Panc1 (cell line): ENCODE results near the gene ANK3. TPM values are rescaled to one million over a fixed set of nuclear protein-coding genes. Genes with fewer than 3 reads are reported as not detected.

Source experiments
- ATAC-seq: fragments of 200-7000 bp; cut with Tn5 transposase; 2 replicates; pipeline ENCODE4 v1.9.1; 2020; ENCODE audit warnings: mild to moderate bottlenecking, moderate library complexity
- BruUV-seq: library from RNA; stranded (reverse); fragments of 400-500 nt; replicated peaks from 2 replicates; lab custom pipeline; 2021; lab: Mats Ljungman, UMichigan
- CTCF ChIA-PET: fragments of 300-600 bp; sonication (Branson Sonifier 250); formaldehyde crosslinking; loops from one replicate; lab custom pipeline; 2022; ENCODE audit warnings: antibody characterized with exemption; lab: Charles Lee
- POLR2A ChIA-PET: fragments of 300-600 bp; sonication (Branson Sonifier 250); formaldehyde crosslinking; loops from one replicate; lab custom pipeline; 2022; ENCODE audit warnings: antibody characterized with exemption; lab: Charles Lee
- DNase-seq: peaks from one replicate; pipeline ENCODE4 v3.0.0-alpha.2; 2010; ENCODE audit warnings: low read depth, low spot score
- H3K27ac ChIP-seq: 2 replicates; pipeline ENCODE4 v1.5.1; 2011; ENCODE audit warnings: mild to moderate bottlenecking, low read length, inconsistent platforms
- H3K27me3 ChIP-seq: fragments of 200-500 bp; sonication (Bioruptor generic); 2 replicates; pipeline ENCODE4 v1.6.0; 2014; ENCODE audit warnings: low read length, inconsistent platforms; ENCODE audit not compliant: control insufficient read depth, insufficient read depth
- H3K36me3 ChIP-seq: fragments of 200-500 bp; sonication (Bioruptor generic); 2 replicates; pipeline ENCODE4 v1.5.1; 2014; ENCODE audit warnings: inconsistent platforms, mild to moderate bottlenecking, low read length, moderate library complexity; ENCODE audit not compliant: control insufficient read depth, insufficient read depth
- H3K4me1 ChIP-seq: 2 replicates; pipeline ENCODE4 v1.5.1; 2011; ENCODE audit warnings: inconsistent platforms, mild to moderate bottlenecking, low read length, moderate library complexity; ENCODE audit not compliant: control insufficient read depth, insufficient read depth
- H3K4me3 ChIP-seq, 2 experiments: 2 replicates each; pipeline ENCODE4 v1.5.1; 2011 to 2012; ENCODE audit warnings: low read depth in 2 of 2, low read length in 2 of 2, mild to moderate bottlenecking in 2 of 2, inconsistent platforms in 1 of 2, moderate library complexity in 1 of 2
- H3K9me3 ChIP-seq: fragments of 200-500 bp; sonication (Bioruptor generic); 2 replicates; pipeline ENCODE4 v1.5.1; 2014; ENCODE audit warnings: low read depth, mild to moderate bottlenecking, inconsistent platforms, low read length, moderate library complexity; ENCODE audit not compliant: control insufficient read depth, insufficient read depth
- POLR2AphosphoS5 ChIP-seq: IDR thresholded peaks from 2 replicates; pipeline ENCODE4 v1.6.1; 2012; ENCODE audit warnings: mild to moderate bottlenecking, low read depth, low read length, moderate library complexity
- SIN3A ChIP-seq: IDR thresholded peaks from 2 replicates; pipeline ENCODE4 v1.6.1; 2012; ENCODE audit warnings: low read depth, mild to moderate bottlenecking, low read length, moderate library complexity, borderline replicate concordance; ENCODE audit not compliant: insufficient read depth
- TCF7L2 ChIP-seq: IDR thresholded peaks from 2 replicates; pipeline ENCODE4 v1.6.1; 2011; ENCODE audit warnings: mild to moderate bottlenecking, low read depth, low read length, inconsistent platforms
- in situ Hi-C: cut with HindIII; loops from 2 replicates; pipeline ENCODE4 v1.10.0; 2016; ENCODE audit warnings: low sequenced_read_pairs, low pct_unique_long_range_greater_than_20kb
- intact Hi-C: fragments of 100-400 bp; cut with micrococcal nuclease; formaldehyde crosslinking; loops from one replicate; pipeline ENCODE4 v1.10.0; 2022; ENCODE audit not compliant: unreplicated experiment
- total RNA-seq: library from RNA; stranded (reverse); gene quantifications from one replicate; pipeline ENCODE4 v1.2.1, GENCODE V29; 2021; ENCODE audit not compliant: unreplicated experiment
- TF ChIP-seq, protein P1 (sequence below), 2 experiments: IDR thresholded peaks; 2 replicates each; pipeline ENCODE4 v1.6.1; 2011 to 2012; ENCODE audit warnings: low read depth in 2 of 2, control low read depth in 1 of 2, low read length in 1 of 2, mild to moderate bottlenecking in 1 of 2, moderate library complexity in 1 of 2; ENCODE audit not compliant: insufficient read depth in 1 of 2
- TF ChIP-seq, protein P2 (sequence below): fragments of 450-650 bp; IDR thresholded peaks from 2 replicates; pipeline ENCODE4 v1.5.1; 2017; ENCODE audit warnings: mild to moderate bottlenecking

Gene ANK3
- total RNA-seq, 1 experiment from 2014 or later: 2.5 TPM

DNA sequence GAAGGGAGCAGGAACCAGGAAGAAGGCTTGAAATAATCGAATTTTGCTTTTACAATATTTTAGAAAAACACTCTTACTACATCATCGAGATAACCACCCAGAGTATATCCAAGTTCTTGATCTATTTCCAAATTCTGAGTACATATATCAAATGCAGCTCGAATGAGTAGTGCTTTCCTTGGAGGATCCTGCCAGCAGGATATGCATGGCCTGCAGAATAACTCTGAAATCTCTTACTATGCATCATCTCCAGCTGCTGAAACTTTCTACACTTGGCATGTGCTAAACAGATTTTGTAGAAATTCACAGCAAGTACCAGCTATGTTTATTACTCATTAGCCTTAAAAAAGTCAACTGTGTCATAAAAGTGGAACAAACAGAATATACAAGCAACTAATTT, 44.0 kb upstream of the ANK3 start:
- Histone ChIP-seq H3K27ac (no peak overlapping the region), H3K27me3 (no peaks in the 10 kb centered on the region), H3K36me3 (no peaks in the 10 kb centered on the region), H3K4me3 (no peak overlapping the region), H3K9me3 (no peaks in the 10 kb centered on the region), H3K4me1 (no peaks in the 10 kb centered on the region)
- ATAC-seq: no peak
- in situ Hi-C loops (no loop called here), intact Hi-C loops (loop anchor here (1.0 to 5.0 kb wide), 3 partner anchors 229 to 806 kb away; no protein-coding TSS in a partner anchor)
- ChIA-PET CTCF (interaction anchor here (0.6 to 0.9 kb wide), 3 partner anchors 98 to 527 kb away, joined by 3 read pairs; no protein-coding TSS in a partner anchor), POLR2A (no interaction called here)
- TF ChIP-seq, protein P1, sequence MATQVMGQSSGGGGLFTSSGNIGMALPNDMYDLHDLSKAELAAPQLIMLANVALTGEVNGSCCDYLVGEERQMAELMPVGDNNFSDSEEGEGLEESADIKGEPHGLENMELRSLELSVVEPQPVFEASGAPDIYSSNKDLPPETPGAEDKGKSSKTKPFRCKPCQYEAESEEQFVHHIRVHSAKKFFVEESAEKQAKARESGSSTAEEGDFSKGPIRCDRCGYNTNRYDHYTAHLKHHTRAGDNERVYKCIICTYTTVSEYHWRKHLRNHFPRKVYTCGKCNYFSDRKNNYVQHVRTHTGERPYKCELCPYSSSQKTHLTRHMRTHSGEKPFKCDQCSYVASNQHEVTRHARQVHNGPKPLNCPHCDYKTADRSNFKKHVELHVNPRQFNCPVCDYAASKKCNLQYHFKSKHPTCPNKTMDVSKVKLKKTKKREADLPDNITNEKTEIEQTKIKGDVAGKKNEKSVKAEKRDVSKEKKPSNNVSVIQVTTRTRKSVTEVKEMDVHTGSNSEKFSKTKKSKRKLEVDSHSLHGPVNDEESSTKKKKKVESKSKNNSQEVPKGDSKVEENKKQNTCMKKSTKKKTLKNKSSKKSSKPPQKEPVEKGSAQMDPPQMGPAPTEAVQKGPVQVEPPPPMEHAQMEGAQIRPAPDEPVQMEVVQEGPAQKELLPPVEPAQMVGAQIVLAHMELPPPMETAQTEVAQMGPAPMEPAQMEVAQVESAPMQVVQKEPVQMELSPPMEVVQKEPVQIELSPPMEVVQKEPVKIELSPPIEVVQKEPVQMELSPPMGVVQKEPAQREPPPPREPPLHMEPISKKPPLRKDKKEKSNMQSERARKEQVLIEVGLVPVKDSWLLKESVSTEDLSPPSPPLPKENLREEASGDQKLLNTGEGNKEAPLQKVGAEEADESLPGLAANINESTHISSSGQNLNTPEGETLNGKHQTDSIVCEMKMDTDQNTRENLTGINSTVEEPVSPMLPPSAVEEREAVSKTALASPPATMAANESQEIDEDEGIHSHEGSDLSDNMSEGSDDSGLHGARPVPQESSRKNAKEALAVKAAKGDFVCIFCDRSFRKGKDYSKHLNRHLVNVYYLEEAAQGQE (IDR thresholded peaks at IDR 0.05; ENCODE audit: insufficient read depth in 1 of 2, low read depth in 2 of 2, low read length in 1 of 2): no peak
- no peak for TF ChIP-seq POLR2AphosphoS5
- no peak for TF ChIP-seq SIN3A
- no peak for TF ChIP-seq TCF7L2
- TF ChIP-seq, protein P2, sequence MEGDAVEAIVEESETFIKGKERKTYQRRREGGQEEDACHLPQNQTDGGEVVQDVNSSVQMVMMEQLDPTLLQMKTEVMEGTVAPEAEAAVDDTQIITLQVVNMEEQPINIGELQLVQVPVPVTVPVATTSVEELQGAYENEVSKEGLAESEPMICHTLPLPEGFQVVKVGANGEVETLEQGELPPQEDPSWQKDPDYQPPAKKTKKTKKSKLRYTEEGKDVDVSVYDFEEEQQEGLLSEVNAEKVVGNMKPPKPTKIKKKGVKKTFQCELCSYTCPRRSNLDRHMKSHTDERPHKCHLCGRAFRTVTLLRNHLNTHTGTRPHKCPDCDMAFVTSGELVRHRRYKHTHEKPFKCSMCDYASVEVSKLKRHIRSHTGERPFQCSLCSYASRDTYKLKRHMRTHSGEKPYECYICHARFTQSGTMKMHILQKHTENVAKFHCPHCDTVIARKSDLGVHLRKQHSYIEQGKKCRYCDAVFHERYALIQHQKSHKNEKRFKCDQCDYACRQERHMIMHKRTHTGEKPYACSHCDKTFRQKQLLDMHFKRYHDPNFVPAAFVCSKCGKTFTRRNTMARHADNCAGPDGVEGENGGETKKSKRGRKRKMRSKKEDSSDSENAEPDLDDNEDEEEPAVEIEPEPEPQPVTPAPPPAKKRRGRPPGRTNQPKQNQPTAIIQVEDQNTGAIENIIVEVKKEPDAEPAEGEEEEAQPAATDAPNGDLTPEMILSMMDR: no peak
- DNase-seq: no peak
- BruUV-seq: no TSS peak

DNA sequence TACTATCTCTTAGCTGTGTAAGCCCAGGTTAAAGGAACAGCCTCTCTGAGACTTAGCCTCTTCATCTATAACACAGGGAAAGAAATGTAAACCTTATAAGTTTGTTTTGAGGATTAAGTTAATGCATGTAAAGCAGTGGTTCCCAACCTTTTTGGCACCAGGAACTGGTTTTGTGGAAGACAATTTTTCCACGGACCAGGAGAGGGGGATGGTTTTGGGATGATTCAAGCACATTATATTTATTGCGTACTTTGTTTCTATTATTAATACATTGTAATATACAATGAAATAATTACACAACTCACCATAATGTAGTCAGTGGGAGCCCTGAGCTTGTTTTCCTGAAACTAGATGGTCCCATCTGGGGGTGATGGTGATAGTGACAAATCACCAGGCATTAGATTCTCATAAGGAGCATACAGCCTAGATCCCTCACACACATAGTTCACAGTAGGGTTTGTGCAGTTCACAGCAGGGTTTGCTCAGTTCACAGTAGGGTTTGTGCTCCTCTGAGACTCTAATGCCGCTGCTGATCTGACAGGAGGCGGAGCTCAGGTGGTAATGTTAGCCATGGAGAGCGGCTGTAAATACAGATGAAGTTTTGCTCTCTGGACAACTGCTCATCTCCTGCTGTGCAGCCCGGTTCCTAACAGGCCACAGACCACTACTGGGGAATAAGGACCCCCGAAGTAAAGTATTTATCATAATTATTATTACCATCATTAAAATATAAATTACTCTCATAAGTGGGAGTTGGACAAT, 41.3 kb upstream of the ANK3 start:
- no peak for ATAC-seq
- no peaks in the 10 kb centered on the region for H3K36me3 ChIP-seq
- in situ Hi-C loops (no loop called here), intact Hi-C loops (loop anchor here (5.0 kb wide), 1 partner anchor 804 kb away; no protein-coding TSS in a partner anchor)
- no TSS peak for BruUV-seq
- no peaks in the 10 kb centered on the region for H3K4me1 ChIP-seq
- ChIA-PET CTCF (interaction anchor here (0.6 kb wide), 1 partner anchor 331 kb away, joined by 4 read pairs; no protein-coding TSS in a partner anchor), POLR2A (no interaction called here)
- no peak for TF ChIP-seq SIN3A
- no peak for TF ChIP-seq TCF7L2
- TF ChIP-seq, protein P2: no peak
- TF ChIP-seq POLR2AphosphoS5: no peak
- TF ChIP-seq, protein P1 (IDR thresholded peaks at IDR 0.05; ENCODE audit: insufficient read depth in 1 of 2, low read depth in 2 of 2, low read length in 1 of 2): no peak
- H3K4me3 ChIP-seq: no peak overlapping the region
- H3K27me3 ChIP-seq: peaks cover 3% of the 10 kb centered on the region; the same call in 1 of the 2 replicates
- no peak overlapping the region for H3K27ac ChIP-seq
- H3K9me3 ChIP-seq: no peaks in the 10 kb centered on the region
- no peak for DNase-seq
